SH-SY5Y (cell line): ENCODE data around the gene CCDC117.

Source experiments
- GATA2 ChIP-seq: IDR thresholded peaks from 2 replicates; pipeline ENCODE4 v1.6.1; 2011; ENCODE audit warnings: mild to moderate bottlenecking, low read depth, low read length
- GATA3 ChIP-seq: IDR thresholded peaks from 2 replicates; pipeline ENCODE4 v1.6.1; 2011; ENCODE audit warnings: low read depth, mild to moderate bottlenecking, low read length, moderate library complexity

GRCh38 chr22:28761449-28761755 is 11.1 kb upstream of the CCDC117 start:
- TF ChIP-seq GATA3 (no peak), GATA2 (no peak)
